Activated T-cell treated with anti-CD3 and anti-CD28 coated beads for 24 hours (primary cell): ENCODE results near the gene TIMMDC1.
"Not testable (repeated sequence)": the region's sequence is repeated elsewhere in the genome, so short reads cannot be mapped to it uniquely, and the experiment has no call there.

Experiments
- DNase-seq: peaks from one replicate; pipeline ENCODE4 v3.0.0-alpha.2; 2020; ENCODE audit warnings: low read depth

TIMMDC1 gene

GRCh38 chr3:119514637-119515036 lies 16.3 kb downstream of the TIMMDC1 start:
- DNase-seq: no peak

DNA sequence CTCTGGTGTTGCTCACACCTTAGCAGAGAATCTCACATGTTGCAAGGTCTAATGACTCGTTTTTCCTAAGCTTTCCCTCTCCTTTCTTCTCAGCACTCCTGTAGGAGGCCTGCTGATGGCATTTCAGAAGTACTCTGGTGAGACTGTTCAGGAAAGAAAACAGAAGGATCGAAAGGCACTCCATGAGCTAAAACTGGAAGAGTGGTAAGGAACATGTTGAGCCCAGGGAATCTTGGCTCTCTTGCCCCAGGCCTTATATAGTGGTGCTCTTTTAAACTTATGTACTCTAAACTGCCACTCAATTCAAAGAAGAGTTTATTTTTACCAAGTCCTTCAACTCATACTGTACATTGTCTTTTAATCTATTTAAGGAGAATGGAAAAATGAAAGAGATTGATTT lies 18.8 kb downstream of the TIMMDC1 start:
- no peak for DNase-seq

DNA sequence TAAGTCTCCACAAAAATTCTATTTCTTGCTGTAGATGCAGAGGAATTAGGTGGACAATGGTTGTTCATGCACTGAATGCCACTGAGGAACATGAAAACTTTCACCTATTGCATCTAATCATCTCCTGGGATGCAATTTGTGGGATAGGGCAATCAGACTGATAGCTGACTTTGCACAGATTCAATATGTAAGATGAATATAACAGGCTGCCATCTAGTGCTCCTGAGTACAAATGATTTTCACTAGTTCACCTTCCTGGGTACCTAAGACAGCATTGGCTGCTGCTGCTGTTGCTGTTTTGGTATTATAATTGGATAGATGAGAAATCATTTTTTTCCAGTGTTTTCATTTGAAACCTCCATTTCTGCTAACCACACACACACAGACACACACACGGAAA lies 19.7 kb downstream of the TIMMDC1 start:
- DNase-seq: no peak

GRCh38 chr3:119524931-119525662 lies 26.8 kb downstream of the TIMMDC1 start:
- DNase-seq: no peak

DNA sequence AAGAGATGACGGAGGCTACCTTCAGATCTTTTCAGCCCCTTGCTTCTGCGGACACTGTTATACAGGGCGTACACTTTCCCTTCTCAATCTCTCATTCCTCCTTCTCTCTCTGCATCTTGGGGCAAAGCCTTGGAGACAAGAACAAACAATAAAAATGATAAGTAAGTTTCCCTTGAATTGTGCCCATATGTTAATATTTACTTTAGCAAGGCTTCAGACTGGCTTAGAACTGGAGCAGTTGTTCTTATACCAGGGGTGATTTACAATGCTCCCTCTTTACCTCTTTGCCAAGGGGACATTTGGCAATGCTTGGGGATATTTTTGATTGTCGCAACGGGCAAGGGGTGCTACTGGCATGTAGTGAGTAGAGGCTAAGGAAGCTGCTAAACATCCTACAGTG lies 29.4 kb downstream of the TIMMDC1 start:
- no peak for DNase-seq

DNA sequence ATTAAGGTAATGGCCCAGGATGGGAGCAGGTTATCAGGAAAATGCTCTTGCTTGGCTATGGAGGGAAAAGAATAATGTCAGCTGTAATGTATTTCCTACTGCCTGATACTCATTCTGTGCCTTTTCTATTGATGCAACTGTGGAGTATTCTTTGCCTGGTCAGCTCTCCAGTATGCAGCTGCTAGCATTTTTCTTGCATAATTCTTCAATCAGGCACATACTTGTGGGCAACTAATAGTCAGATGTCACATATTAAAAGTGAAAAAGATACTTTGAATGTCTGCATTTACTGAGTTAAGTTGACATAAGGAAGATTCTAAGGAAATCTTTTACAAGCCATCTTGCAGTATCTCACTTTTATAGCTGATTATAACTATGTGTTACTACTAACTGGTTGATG lies 31.5 kb downstream of the TIMMDC1 start:
- no peak for DNase-seq

DNA sequence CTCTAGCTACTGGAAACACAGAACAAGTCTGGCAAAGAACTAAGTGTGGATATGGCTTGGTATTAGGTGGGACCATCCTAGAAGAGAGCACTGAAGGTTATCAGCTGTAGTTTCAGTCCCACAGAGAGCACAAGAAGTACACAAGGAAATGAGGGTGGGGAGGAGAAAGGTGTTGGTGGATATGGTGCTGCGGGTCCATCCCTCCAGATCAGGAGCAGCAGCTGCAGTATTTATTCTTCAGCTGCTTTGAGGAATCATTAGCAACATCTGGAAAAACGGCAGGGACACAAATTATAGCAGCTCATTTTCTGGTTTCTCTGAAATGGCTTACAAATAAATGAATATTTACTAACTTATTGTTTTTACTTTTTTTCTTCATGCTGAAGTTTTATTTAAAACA lies 32.1 kb downstream of the TIMMDC1 start:
- no peak for DNase-seq

DNA sequence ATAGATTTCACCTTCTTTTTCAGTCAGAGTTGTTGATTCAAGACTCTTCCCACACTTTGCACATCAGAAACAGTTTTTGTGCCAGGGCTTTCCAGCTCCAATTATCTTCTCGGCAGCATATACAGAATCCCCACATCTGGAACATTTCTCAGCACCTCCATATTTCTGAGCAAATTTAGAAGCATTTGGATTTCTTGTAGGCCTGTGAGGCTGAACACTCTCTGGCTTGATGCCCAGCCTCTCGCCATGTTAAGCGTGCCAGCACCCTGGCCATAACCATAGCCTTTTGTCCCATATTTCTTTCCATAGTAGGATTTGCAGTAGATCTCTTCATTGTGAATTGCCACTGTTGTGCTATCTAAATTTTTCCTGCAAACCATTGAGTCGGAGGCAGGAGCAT lies 32.8 kb downstream of the TIMMDC1 start:
- no peak for DNase-seq

- DNase-seq: no peak
These were observed 35.9 kb downstream of the TIMMDC1 start for GRCh38 chr3:119534296-119534695.

DNA sequence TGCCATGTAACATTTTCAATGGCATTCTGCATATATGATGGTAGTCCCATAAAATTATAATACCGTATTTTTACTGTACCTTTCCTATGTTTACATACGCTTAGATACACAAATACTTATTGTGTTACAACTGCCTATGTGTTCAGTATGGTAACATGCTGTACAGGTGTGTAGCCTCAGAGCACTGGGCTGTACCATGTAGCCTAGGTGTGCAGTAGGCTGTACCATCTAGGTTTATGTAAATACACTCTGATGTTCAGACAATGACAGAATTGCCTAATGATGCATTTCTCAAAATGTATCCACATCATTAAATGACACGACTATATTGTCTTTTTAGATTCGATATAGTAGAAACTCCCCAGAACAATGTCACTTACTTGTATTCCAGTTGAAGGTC lies 38.4 kb downstream of the TIMMDC1 start:
- no peak for DNase-seq

DNA sequence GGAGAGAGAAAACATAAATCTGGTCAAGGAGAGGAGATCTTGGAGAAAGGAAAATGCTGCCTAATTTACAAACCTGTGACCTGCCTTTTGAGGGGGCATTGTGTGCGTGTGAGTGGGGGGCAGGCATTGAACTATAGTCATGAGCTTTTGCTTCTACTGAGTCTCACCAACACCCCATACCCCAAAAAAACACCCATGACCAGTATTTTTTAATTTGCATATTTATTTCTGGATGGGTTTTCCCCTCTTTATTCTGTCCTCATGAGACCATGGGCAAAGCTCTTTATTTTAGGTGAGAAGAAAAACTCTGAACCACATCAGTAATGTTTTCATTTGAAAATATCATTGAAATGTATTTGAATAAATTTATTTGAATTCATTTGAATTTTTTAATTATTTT lies 40.4 kb downstream of the TIMMDC1 start:
- no peak for DNase-seq

DNA sequence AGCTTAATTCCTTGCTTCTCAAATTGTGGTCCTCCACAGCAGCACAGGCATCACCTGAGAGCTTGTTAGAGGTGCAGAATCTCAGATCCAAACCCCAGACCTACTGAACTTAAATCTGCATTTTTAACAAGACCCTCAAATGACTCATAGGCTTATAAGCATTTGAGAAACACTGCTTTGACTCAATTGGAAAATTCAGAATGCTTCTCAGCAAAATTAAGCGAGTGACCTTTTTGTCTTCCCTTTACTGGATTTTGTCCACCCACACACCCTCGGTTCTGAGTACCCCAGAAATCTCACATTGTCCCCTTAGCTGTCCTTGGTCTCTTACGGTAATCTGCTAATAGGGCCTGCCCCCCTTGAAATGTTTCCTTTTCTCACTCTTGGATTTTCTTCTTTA lies 43.2 kb downstream of the TIMMDC1 start:
- no peak for DNase-seq

DNA sequence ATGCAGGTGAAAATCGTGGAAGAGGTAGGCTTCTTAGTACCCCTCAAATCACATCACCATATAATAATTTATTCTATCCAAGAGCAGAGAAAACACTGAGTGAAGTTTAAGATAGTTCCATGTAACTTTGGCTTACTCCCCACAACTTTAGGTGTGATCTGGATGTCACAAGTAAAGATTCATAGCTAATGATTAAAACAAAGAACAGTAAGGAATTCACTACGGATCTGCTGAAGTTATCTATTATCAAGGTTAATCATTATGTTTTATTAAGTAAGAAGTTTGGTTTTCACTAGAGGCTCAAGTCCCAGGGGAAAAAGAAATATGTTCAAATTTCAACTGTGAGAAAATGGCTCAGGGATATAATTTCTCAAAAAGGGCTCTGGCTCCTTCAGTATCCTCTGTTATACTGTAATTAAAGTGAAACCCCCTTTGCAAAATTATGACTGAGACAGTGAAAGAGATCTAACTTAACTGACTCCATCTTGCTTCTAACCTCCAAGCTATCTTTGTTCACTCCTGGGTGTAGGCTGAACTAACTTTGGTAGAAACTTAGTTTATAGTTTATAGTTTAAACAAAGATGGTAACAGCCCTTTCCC lies 43.9 kb downstream of the TIMMDC1 start:
- DNase-seq: no peak

DNA sequence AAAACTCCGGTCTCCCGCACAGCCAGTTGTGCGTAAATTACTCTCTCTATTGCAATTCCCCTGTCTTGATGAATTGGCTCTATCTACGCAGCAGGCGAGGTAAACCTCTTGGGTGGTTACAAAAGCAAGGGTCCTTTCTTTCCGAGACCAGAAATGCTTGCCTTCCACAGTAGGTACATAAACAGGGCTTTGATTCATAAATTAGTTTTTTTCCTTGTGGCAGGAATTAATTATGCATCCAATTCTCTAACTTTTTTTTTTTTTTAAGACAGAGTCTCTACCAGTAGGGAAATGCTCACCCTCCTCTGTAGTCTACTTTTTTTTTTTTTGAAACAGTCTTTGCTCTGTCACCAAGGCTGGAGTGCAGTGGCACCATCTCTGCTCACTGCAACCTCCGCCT lies 44.8 kb downstream of the TIMMDC1 start:
- DNase-seq: no peak

DNA sequence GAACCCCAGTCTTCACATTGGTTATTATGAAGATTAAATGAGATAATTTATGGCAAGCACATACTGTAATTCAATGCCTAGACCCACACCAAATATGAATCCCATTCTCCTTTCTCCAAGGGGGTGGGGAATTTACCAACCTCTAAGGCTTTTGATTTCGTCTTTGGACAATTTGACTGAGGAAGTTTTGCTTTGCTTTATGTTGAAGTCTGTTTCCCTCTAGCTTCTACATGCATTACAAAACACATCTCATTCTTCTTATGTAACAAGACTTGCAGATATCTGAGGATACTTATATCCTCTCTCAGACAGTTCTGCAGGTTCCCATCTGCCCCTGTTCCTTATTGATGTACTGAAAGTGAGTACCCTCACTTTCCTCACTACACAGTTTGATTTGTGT lies 48.9 kb downstream of the TIMMDC1 start:
- no peak for DNase-seq

DNA sequence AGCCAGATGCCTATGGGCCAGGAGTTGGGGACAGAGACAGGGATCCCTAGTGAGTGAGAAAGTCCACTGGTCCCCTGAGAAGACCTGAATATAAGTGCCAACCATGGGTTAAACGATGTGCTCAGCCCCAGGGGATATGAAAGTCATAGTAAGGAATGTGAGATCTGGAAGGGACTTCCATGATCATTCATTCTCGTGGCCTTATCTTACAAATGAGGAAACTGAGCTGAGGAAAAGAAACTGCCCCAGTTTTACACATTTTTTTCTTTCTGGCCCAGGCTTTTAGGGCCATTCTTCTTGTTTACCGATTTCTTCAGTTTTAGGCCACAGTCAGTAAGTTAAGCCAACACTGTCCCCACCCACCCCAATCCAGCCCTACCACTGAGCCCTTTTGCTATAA lies 50.0 kb downstream of the TIMMDC1 start:
- DNase-seq: no peak

DNA sequence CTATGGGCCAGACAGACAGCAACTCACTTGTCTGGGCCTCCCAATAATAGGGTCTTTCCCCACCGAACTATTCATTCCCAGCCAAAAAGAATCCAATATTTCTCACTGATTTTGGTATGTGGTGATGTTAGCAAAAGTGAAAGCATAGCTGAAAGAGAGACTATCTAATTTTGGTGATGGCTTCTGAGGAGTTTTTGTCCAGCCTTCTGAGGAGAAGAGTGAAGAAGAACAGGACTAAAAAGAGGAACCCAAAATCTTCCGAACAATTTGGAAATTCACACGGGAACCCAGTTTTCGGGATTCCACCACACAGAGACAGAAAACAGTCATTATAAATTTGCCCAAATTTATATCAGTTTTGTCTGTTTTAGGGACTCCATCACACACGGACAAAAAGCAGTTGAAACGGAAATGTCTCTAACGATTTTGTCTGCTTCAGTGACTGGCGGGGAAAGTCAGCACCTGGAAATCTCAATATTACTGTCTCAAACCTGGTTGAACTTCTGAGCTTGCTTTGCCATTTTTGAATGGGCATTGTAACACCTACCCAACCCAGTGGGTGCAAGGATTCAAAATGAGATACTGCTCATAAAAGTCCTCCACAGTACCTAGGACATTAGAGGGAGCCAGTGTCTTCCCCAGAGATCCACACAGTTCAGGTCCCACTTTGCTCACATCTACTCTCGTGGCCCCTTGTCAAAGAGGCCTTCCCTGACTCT lies 52.0 kb downstream of the TIMMDC1 start:
- no peak for DNase-seq

DNA sequence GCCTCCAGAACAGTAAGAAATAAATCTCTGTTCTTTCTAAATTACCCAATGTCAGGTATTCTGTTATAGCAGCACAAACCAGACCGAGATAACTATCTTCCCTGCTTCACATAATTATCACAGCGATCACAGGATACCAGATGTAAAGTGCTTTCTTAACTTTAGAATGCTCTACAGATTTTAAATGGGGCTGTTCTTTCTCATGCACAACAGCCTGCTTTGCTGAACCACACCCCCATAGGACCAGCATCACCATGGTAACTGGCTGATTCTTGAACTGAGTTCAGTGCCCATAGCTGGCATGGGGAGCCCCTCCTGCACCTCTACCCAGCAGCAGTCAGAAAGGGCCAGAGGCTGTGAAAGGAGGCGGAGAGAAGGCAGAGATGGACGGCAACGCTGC lies 53.3 kb downstream of the TIMMDC1 start:
- DNase-seq: no peak

DNA sequence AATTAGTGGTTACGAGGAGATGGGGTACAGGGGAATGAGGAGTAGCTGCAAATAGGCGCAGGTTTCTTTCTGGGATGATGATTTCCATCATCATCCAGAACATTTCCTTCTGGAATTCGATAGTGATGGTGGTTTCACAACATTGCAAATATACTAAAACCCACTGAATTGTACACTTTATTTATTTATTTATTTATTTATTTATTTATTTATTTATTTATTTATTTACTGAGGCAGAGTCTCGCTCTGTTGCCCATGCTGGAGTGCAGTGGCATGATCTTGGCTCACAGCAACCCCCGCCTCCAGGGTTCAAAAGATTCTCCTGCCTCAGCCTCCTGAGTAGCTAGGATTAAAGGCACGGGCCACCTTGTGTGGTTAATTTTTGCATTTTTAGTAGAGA lies 54.6 kb downstream of the TIMMDC1 start:
- DNase-seq: not testable (repeated sequence)

DNA sequence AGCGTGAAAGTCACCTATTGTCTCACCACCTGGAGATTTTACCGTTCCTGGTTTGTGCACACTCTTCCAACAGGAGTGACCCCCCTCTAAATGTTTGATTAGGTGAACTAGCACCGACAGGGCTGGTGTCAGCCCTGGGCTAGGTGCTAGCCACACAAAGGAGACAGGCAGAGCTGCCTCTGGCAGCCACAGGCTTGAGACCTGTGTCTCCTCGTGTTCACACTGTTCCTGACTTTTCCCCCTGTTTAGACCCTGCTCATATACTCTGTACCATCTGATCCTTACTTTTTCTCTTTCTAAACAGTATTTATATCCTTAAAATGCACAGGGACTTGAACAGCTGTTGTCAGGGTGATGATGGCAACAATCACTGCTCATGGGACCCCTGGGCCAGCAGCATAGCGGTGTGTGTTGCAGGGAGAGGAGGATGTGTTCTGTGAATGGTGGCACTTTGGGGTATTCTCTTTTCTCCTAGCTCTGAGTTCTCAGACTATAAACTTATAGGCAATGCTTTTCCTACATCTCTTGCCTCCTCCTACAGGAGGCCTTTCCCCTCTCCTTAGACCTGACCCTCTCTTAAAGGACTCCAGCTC lies 55.6 kb downstream of the TIMMDC1 start:
- no peak for DNase-seq

DNA sequence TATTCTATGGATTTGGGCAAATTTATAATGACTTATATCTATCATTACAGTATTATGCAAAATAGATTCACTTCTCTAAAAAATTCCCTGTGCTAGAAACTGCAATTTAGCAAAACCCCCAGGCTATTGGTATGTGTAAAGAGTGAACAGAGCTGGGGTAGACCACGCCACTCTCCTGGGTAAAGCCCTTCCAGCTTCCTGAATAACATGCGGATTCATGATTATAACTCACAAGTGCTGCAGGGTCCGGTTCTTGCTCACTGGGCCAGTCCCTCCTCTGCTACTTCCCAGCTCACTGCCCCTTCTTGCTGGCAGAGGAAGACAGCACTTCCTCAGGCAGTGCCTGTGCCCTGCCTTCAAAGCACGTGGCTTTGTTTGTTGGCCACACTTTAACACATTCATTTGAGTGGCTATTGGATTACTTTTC lies 57.0 kb downstream of the TIMMDC1 start:
- no peak for DNase-seq

DNA sequence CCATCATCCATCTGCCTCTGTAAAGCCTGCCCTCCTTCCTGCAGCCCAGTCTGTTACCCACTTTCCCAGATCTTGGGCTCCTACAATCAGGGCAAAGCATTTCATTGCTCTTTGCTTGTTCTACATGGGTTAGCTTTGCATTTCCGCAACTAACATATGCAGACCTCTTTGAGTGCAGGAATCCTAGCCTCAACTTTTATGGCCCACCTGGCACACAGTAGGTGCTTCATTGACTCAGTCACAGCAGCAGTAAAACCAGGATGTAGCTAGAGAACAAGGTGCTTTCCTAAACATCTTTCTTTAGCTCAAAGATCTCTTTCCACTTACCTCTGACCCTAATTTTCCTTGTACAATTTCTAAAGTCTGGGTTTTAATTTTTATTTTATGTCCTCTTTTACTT lies 57.6 kb downstream of the TIMMDC1 start:
- no peak for DNase-seq
